ENCODE measurements around the gene CEP152.
"Not testable (repeated sequence)": the region's sequence is repeated elsewhere in the genome, so short reads cannot be mapped to it uniquely, and the experiment has no call there.

The CEP152 gene

GRCh38 chr15:48798319-48798718, 12.6 kb downstream of the CEP152 start:
- ChIA-PET CTCF (no interaction called here), POLR2A (no interaction called here)
- no peak for TF ChIP-seq HDGF (IDR thresholded peaks at IDR 0.05; ENCODE audit: borderline replicate concordance)
- no peak for TF ChIP-seq NFRKB (IDR thresholded peaks at IDR 0.05)
- DNase-seq (ENCODE audit: extremely low spot score): no peak

- DNase-seq (ENCODE audit: extremely low spot score): no peak
- ChIA-PET CTCF (no interaction called here), POLR2A (no interaction called here)
- TF ChIP-seq FOXA1 (IDR thresholded peaks at IDR 0.05) (no peak), LEF1 (IDR thresholded peaks at IDR 0.05; ENCODE audit: borderline replicate concordance) (no peak), HDGF (IDR thresholded peaks at IDR 0.05; ENCODE audit: borderline replicate concordance) (no peak)
Observed at GRCh38 chr15:48796930-48797329, 13.9 kb downstream of the CEP152 start.

GRCh38 chr15:48796521-48796920, 14.3 kb downstream of the CEP152 start:
- ChIA-PET POLR2A (no interaction called here), CTCF (no interaction called here)
- TF ChIP-seq FOXK2 (IDR thresholded peaks at IDR 0.05) (no peak), ZNF384 (IDR thresholded peaks at IDR 0.05) (no peak), ELF4 (IDR thresholded peaks at IDR 0.05) (no peak), HDGF (IDR thresholded peaks at IDR 0.05; ENCODE audit: borderline replicate concordance) (no peak), FOXA1 (IDR thresholded peaks at IDR 0.05) (no peak), L3MBTL2 (conservative IDR thresholded peaks at IDR 0.05) (no peak), TARDBP (IDR thresholded peaks at IDR 0.05) (no peak), ARNT (IDR thresholded peaks at IDR 0.05) (no peak), LEF1 (IDR thresholded peaks at IDR 0.05; ENCODE audit: borderline replicate concordance) (no peak), BHLHE40 (IDR thresholded peaks at IDR 0.05; ENCODE audit: borderline replicate concordance) (no peak), SUZ12 (IDR thresholded peaks at IDR 0.05) (no peak), FOXM1 (IDR thresholded peaks at IDR 0.05; ENCODE audit: borderline replicate concordance) (no peak), NFRKB (IDR thresholded peaks at IDR 0.05) (no peak), CTBP1 (IDR thresholded peaks at IDR 0.05; ENCODE audit: borderline replicate concordance) (no peak), SP1 (IDR thresholded peaks at IDR 0.05) (no peak), PKNOX1 (IDR thresholded peaks at IDR 0.05) (no peak)
- no peak for DNase-seq (ENCODE audit: extremely low spot score)

- ChIA-PET CTCF (no interaction called here), POLR2A (no interaction called here)
- TF ChIP-seq SP1 (IDR thresholded peaks at IDR 0.05) (no peak), ZNF384 (IDR thresholded peaks at IDR 0.05) (no peak), HDGF (IDR thresholded peaks at IDR 0.05; ENCODE audit: borderline replicate concordance) (no peak), ARNT (IDR thresholded peaks at IDR 0.05) (no peak), TARDBP (IDR thresholded peaks at IDR 0.05) (no peak), PKNOX1 (IDR thresholded peaks at IDR 0.05) (no peak), FOXM1 (IDR thresholded peaks at IDR 0.05; ENCODE audit: borderline replicate concordance) (no peak), ELF4 (IDR thresholded peaks at IDR 0.05) (no peak), BHLHE40 (IDR thresholded peaks at IDR 0.05; ENCODE audit: borderline replicate concordance) (no peak), FOXA1 (IDR thresholded peaks at IDR 0.05) (no peak), L3MBTL2 (conservative IDR thresholded peaks at IDR 0.05) (no peak)
- no peak for DNase-seq (ENCODE audit: extremely low spot score)
Observed at GRCh38 chr15:48795901-48796300, 15.0 kb downstream of the CEP152 start.

GRCh38 chr15:48794697-48795134, 16.2 kb downstream of the CEP152 start:
- TF ChIP-seq SP1 (IDR thresholded peaks at IDR 0.05): no peak
- no peak for TF ChIP-seq CTBP1 (IDR thresholded peaks at IDR 0.05; ENCODE audit: borderline replicate concordance)
- TF ChIP-seq TARDBP (IDR thresholded peaks at IDR 0.05): no peak
- no peak for TF ChIP-seq FOXM1 (IDR thresholded peaks at IDR 0.05; ENCODE audit: borderline replicate concordance)
- no peak for TF ChIP-seq NFRKB (IDR thresholded peaks at IDR 0.05)
- TF ChIP-seq FOXA1 (IDR thresholded peaks at IDR 0.05): no peak
- TF ChIP-seq L3MBTL2 (conservative IDR thresholded peaks at IDR 0.05): no peak
- TF ChIP-seq ARNT (IDR thresholded peaks at IDR 0.05): no peak
- TF ChIP-seq LEF1 (IDR thresholded peaks at IDR 0.05; ENCODE audit: borderline replicate concordance): no peak
- no peak for TF ChIP-seq ELF4 (IDR thresholded peaks at IDR 0.05)
- TF ChIP-seq BHLHE40 (IDR thresholded peaks at IDR 0.05; ENCODE audit: borderline replicate concordance): no peak
- no peak for TF ChIP-seq ZNF384 (IDR thresholded peaks at IDR 0.05)
- TF ChIP-seq PKNOX1 (IDR thresholded peaks at IDR 0.05): no peak
- no peak for TF ChIP-seq FOXK2 (IDR thresholded peaks at IDR 0.05)
- no peak for DNase-seq (ENCODE audit: extremely low spot score)
- CTCF ChIA-PET: no interaction called here
- POLR2A ChIA-PET: no interaction called here

- TF ChIP-seq TARDBP (IDR thresholded peaks at IDR 0.05) (no peak), ARNT (IDR thresholded peaks at IDR 0.05) (no peak), SP1 (IDR thresholded peaks at IDR 0.05) (no peak), FOXK2 (IDR thresholded peaks at IDR 0.05) (no peak), FOXM1 (IDR thresholded peaks at IDR 0.05; ENCODE audit: borderline replicate concordance) (no peak), ELF4 (IDR thresholded peaks at IDR 0.05) (no peak), NFRKB (IDR thresholded peaks at IDR 0.05) (no peak), LEF1 (IDR thresholded peaks at IDR 0.05; ENCODE audit: borderline replicate concordance) (no peak), BHLHE40 (IDR thresholded peaks at IDR 0.05; ENCODE audit: borderline replicate concordance) (no peak), L3MBTL2 (conservative IDR thresholded peaks at IDR 0.05) (no peak), ZNF384 (IDR thresholded peaks at IDR 0.05) (no peak), HDGF (IDR thresholded peaks at IDR 0.05; ENCODE audit: borderline replicate concordance) (no peak), CTBP1 (IDR thresholded peaks at IDR 0.05; ENCODE audit: borderline replicate concordance) (no peak), PKNOX1 (IDR thresholded peaks at IDR 0.05) (no peak), FOXA1 (IDR thresholded peaks at IDR 0.05) (no peak), SUZ12 (IDR thresholded peaks at IDR 0.05) (no peak)
- CTCF ChIA-PET: no interaction called here
- POLR2A ChIA-PET: no interaction called here
- no peak for DNase-seq (ENCODE audit: extremely low spot score)
Observed at GRCh38 chr15:48792408-48792807, 18.5 kb downstream of the CEP152 start.

GRCh38 chr15:48790466-48791115, 20.3 kb downstream of the CEP152 start:
- POLR2A ChIA-PET; DNase-seq (ENCODE audit: extremely low spot score): not testable (repeated sequence)
- CTCF ChIA-PET: interaction anchor here (1.0 kb wide), 1 partner anchor 13 kb away, joined by 3 read pairs; no protein-coding TSS in a partner anchor
